ENCODE results near the gene IPO9. TPM values are rescaled to one million over a fixed set of nuclear protein-coding genes. Genes with fewer than 3 reads are reported as not detected.
A peak's percentile ranks its signal among the peaks of the same experiment; 100 is the strongest.
"Not testable (repeated sequence)": the region's sequence is repeated elsewhere in the genome, so short reads cannot be mapped to it uniquely, and the experiment has no call there.

Gene IPO9
- total RNA-seq, 1 experiment from 2014 or later = 38.9 TPM

GRCh38 chr1:201847150-201847549 lies 18.2 kb downstream of the IPO9 start:
- no peak for DNase-seq (ENCODE audit: low read depth)

GRCh38 chr1:201848230-201848629 lies 19.3 kb downstream of the IPO9 start:
- no peak for DNase-seq (ENCODE audit: low read depth)

- DNase-seq (ENCODE audit: low read depth) = no peak
Observed at GRCh38 chr1:201849372-201850052, 20.6 kb downstream of the IPO9 start.

DNA sequence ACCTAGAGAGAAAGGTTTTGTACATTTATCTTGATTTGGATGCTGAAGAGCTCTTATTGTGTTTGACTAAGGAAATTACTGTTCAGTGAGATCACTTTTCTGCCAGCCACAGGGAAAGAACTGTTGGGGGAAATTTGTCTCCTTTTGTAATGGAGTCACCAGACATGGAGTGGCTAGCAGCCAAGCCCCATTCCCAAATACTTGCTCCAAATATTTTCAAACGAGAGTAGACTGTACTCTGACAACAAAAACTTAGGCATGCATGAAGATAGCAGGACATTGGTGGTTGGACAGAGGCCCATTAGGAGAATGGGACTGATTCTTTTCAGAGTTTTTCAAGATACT lies 21.1 kb downstream of the IPO9 start:
- peak; percentile 83 for DNase-seq (ENCODE audit: low read depth)

DNA sequence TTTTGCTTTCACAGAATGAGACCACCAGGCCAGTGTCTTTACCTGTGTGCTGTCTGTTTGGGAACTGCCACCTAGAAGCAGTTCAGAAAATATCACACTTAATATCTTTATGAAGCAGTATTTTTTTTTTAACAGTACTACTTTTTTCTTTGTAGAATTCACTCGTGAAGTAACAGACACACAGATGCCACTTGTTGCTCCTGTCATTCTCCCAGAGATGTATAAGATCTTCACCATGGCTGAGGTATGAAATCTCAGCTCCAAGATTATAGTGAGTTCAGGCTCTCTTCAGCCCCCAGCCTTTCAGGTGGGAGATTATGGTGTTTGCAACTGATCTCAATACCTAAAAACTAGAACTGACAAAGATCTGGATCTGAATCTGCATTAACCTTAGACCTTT lies 23.0 kb downstream of the IPO9 start:
- DNase-seq (ENCODE audit: low read depth) = no peak

- DNase-seq (ENCODE audit: low read depth) = not testable (repeated sequence)
Observed at GRCh38 chr1:201856722-201857121, 27.8 kb downstream of the IPO9 start.

DNA sequence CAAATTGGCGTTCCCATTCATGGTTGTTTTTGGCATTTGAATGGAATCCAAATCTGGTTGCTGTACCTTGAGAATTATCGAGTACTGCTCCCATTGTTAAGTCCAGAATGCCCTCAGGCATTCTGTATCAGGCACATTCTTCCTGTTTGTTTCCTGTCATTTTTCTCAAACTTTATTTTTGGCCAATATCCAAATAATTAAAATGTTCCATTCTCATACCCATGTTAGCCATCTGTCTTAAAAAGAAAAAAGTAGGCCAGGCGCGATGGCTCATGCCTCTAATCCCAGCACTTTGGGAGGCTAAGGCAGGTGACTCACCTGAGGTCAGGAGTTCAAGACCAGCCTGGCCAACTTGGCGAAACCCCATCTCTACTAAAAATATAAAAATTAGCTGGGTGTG lies 30.5 kb downstream of the IPO9 start:
- DNase-seq (ENCODE audit: low read depth) = peak; percentile 26

DNA sequence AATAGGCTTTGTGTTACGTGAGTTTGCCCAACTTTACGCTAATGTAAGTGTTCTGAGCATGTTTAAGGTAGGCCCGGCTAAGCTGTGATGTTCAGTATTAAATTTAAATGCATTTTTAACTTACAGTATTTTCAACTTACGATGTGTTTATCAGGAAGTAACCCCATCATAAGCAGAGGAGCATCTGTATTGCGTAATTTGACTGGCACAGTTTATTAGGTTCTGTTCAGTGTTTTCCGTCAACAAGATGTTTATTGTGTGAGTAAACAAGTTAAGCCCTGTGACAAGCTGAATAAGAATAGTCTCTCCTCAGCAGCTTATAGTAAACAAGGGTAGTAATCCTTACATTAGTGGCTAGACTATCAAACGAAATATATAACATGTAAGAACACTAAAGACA lies 32.5 kb downstream of the IPO9 start:
- DNase-seq (ENCODE audit: low read depth) = no peak

DNA sequence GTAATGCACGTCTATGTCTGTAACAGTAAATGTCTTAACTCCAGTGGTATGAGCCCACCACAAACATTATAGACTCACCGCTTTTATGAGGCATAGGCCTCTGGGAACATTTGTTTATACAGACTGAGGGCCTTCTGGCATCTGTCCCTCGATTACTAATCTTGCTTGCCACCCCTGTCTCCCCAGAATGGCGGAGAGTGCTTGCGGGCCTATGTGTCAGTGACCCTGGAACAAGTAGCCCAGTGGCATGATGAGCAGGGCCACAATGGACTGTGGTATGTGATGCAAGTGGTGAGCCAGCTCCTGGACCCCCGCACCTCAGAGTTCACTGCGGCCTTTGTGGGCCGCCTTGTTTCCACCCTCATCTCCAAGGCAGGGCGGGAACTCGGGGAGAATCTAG lies 41.4 kb downstream of the IPO9 start:
- no peak for DNase-seq (ENCODE audit: low read depth)

DNA sequence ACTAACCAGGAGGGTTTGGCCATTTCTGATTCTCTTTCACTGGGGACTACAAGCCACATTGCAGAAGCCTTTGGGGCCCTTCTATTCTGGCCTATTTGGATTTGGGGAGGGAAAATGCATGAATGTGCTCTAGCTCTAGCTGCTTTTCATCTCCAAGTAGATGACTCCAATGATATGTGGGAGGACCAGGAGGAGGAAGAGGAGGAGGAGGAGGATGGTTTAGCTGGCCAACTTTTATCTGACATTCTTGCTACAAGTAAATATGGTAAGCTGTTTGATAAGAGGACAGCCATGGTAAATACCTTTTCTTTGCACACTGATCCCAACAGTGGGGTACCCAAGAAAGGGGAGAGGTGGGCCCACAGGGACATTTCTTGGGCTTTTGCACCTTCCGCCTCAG lies 45.7 kb downstream of the IPO9 start:
- DNase-seq (ENCODE audit: low read depth) = no peak

- no peak for DNase-seq (ENCODE audit: low read depth)
Observed at GRCh38 chr1:201876148-201876818, 47.3 kb downstream of the IPO9 start.

DNA sequence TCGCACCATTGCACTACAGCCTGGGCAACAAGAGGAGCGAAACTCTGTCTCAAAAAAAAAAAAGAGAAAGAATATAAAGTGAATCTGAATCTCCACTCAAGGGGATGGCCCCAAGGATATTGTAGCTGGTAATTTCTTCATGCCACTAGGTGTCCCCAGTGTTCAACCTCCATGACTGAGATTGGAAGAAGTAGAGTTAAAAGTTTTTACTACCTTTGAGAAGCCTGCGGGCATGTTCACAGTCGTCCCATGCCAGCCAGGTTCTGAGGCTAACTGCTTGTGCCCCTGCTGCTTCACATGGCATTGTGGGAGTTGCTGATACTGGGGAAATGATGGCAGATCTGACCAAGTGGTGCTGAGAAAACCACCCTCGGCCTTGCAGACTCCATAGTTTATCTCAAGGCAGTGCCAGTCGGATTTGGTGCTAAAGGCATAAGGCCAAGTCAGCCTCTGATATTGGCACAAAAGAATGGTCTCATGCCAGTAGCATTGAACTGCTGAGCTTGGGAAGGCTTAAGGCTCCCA lies 49.0 kb downstream of the IPO9 start:
- DNase-seq (ENCODE audit: low read depth) = peak; percentile 48

DNA sequence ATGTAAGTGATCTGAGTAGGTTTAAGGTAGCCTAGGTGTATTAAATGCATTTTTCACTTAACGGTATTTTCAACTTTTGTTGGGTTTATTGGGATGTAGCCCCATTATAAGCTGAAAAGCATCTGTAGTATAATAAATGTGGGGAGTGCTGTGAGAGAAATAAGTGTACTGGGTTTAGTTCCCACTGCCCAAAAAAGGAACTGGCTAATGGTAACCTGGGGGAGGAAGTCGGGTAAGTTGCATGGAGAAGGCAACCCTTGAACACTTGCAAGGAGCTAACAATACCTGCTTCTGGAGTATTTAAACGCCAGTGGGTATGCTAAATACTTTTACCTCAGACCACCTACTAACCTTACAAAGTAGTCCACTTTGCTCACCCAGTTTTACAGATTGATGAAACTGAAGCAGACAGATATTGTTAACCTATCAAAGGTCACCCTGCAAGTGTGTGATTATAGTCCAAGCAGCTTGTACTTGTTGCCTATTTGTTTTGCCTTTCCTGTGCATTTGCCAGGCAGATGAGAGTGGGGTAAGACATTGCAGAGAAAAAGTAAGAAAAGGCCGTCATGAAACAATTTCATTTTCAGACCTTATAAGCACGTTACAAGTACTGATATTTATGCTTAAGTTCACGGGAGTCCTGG lies 52.1 kb downstream of the IPO9 start:
- DNase-seq (ENCODE audit: low read depth) = no peak

DNA sequence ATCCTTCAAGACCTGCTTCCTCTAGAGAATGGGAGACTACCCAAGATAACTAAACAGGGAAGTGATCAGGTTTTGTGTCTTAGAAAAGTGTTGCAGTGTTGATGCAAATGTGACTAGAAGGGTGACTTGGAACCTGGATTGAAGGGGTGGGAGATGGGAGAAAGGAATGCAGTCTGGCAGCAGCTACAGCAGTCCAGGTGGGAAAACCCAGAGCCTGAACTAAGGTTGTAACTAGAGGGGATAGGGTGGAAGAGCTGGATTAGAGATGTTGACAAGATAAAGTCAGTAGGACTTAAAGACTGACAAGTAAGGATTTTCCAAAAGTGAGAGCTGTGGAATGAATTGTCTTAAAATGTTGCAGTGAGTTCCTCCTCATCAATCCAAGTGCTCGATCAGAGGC lies 52.7 kb downstream of the IPO9 start:
- no peak for DNase-seq (ENCODE audit: low read depth)

DNA sequence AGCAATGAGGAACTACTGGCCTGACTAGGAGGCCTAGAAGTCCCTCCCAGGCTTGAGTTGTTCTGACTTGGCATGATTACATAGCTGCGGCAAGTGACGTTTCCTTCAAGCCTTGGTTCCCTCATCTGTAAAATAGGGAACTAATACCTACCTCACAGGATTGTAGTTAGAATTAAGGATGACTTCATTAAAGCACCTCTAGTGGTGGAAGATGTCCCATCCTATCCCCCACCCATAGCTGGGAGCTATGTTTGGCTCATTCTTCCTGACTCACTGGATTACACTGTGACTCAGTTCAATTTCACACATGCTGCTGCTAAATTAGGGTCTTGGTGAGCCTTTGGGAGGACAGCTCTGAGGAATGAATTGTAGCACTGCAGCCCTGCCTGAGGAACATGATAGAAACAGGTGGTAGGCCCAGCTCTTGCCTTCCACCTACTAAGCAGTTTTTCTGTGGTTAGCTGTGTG lies 53.7 kb downstream of the IPO9 start:
- DNase-seq (ENCODE audit: low read depth) = peak; percentile 91

- no peak for DNase-seq (ENCODE audit: low read depth)
Observed at GRCh38 chr1:201883266-201883665, 54.3 kb downstream of the IPO9 start.

DNA sequence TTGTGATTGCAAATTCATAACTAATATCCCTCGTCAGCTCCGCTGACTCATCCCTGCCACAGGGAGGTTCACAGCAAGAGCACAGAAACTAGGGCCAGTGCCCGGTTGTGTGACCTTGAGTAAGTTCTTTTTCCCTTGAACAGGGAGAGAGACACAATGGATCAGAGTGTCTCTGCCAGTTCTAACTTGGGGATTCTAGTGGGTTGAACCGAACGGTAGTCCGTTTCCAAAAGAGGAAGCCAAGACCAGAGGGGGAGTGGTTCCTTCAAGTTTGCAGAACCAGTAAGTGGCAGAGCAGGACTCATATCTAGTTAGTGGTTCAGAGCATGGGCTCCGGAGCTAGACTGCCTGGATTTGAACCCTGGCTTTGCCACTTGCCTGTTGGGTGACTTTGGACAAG lies 54.8 kb downstream of the IPO9 start:
- peak; percentile 54 for DNase-seq (ENCODE audit: low read depth)

DNA sequence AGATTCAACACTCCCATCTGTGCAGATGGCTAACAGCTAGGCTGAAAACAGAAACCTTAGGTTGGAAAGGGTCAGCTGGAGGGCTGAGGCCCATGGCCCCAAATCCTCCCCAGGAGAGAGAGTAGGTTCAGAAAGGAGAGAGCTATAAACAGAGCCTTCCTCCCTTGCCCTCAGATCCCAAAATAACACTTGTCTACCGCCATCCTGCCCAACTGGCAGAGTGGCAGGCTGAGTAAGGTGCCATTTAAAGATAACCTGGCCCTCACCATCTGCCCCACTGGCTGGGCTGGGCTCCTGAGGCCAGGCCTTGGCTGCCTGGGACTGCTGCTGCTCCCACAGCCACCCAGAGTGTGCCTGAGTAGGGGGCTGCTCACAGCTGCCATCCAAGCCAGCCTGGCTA lies 55.5 kb downstream of the IPO9 start:
- DNase-seq (ENCODE audit: low read depth) = no peak

- peak; percentile 71 for DNase-seq (ENCODE audit: low read depth)
Observed at GRCh38 chr1:201885531-201886075, 56.6 kb downstream of the IPO9 start.

- no peak for DNase-seq (ENCODE audit: low read depth)
Observed at GRCh38 chr1:201886103-201886885, 57.3 kb downstream of the IPO9 start.

DNA sequence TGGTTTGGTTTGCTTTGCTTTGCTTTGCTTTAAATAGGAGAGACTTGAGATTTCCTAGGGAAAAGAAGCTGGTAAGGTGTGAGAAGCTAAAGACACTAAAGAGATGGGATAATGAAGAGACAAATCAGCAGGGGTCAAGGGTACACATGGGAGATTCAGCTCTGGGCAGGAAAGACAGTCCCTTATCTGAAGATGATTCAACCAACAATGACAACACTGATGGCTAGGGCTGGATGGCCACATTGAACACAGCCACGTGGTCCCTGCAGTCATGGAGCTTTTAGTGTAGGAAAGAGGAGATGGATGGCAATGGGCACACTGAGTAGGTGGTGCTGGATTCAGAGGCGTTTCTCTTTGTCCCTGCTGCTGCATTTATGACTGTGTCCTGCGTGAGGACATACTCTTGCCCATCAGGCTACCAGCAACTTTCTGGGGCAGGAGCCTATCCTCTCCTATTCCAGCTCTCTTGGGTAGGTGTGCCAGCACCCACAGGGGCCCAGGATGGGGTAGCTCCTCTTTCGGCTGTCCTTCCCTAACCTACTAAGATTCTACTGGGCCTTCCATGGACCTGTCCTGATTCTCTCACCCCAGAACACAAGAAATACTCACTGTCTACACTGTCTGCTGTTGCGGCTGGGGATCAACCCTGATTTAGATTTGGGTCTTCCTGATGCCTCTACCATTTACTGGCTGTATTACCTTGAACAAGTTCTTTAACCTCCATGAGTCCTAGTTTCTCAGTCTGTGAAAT lies 58.3 kb downstream of the IPO9 start:
- DNase-seq (ENCODE audit: low read depth) = no peak

Data from HT1080 (cell line).